ENCODE results near the gene ENPP3.

- no peak for TF ChIP-seq POLR2AphosphoS5 (IDR thresholded peaks at IDR 0.05; ENCODE audit: insufficient read depth in 1 of 2, low read depth in 1 of 2)
- no peak for TF ChIP-seq CTCF (IDR thresholded peaks at IDR 0.05)
Observed at GRCh38 chr6:131717836-131718542, 80.9 kb downstream of the ENPP3 start.
